ENCODE data around the gene CRYAA.
"Not testable (repeated sequence)": the region's sequence is repeated elsewhere in the genome, so short reads cannot be mapped to it uniquely, and the experiment has no call there.

CRYAA gene

DNA sequence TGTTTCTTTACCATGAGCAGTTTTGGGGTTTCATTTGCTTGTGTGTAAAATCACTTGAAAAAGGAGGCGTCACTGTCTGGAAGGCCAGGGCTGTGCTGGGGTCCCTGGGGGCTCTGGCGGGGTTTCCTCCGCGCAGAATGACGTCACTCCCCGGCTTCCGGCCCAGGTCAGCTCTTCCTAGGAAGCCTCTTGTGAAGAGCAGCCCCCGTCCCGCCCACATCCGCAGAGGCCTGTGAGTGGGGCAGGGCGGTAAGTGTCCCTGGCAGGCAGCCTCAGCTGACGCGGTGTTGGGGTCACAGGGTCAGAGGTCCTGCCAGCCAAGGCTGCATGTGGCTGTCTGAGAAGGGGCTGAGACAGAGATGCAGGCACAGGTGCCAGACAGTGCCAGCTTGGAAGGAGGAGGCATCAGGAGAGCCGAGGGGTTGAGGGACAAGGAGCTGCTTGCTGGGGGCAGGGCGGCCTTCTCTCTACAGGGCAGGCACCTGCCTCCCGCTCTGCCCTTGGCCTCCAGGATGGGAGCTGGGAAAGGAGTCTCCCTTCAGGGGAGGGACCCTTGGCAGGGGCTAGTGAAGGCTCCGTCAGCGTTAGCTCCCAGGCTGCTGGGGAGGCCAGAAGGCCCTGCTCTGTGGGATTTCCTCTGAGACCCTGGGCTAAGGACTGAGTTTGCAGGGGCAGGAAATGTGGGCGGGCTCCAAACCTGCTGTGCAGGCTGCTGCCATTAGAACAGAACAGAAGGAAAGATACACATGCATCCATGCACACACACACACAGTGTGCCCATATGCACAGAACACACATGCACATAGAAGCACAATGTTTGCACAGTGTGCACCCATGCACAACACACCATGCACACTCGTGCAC lies 8.5 kb downstream of the CRYAA start:
- DNase-seq (ENCODE audit: low spot score), result not testable (repeated sequence)

DNA sequence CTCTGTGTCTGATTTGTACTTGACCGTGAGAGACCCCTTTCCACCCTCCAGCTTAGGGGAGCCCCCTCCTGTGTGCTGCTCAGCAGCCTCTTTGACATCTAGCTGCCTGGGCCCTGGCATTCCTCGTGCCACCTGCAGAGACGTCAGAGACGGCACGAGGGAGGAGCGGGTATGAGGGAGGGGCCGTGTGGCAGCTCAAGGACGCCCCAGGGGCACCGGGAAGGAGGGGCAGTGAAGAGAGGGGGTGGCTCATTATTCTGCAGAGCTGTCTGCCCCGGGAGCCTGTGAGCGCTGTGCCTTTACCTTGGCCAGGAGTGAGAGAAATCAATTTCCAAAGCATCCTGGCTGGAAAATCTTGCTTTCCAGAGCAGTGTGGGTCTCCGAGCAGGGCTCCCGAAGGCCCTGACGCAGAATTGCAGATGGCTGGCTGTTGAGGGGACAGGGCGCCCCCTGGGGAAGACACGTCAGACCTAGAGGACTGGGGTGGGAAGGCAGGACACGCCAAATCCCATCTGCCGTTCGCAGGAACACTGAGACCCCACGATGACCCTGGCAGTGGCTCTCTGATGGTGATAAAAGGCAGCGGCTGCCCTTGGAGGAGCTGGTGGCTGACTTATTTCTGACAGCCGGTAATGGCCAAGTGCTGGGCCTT lies 9.5 kb downstream of the CRYAA start:
- DNase-seq (ENCODE audit: low spot score), result not testable (repeated sequence)

DNA sequence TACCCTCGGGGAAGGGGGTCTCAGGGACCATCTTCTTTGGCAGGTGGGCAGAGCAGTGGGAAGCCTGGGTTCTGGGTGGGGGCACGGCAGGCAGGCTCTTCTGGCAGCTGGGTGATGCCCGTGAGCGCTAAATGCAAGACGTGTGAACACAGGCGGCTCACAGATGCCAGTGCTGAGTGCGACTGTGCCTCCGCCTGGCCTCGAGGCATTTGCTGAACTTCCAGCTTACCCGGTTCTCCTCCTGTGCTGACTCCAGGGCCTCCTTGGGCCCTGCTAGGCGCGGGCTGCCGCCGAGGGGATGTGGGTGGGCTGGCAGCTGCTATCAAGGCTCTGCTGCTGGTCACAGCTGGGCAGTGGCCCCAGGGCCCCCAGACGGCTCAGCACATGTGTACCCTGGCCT lies 12.2 kb downstream of the CRYAA start:
- DNase-seq (ENCODE audit: low spot score), result not testable (repeated sequence)

DNA sequence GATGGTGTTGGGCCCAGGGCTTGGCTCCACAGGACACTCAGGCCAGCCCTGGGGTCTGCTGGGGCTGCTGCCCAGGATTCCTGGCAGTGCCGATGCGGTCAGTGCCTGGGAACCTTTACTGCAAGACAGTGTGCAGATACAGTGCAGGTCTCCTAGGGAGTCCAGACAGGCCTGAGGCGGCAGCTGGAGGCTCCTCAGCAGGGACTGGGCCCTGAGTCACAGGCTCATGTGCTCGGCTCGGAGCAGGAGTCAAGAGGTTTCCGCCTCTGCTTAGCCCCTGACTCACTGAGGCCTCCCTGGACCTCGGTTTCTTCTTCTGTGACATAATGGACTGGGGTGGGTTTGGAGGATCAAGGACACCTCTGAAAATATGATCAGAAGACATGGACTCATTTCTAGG lies 18.5 kb downstream of the CRYAA start:
- not testable (repeated sequence) for DNase-seq (ENCODE audit: low spot score)

DNA sequence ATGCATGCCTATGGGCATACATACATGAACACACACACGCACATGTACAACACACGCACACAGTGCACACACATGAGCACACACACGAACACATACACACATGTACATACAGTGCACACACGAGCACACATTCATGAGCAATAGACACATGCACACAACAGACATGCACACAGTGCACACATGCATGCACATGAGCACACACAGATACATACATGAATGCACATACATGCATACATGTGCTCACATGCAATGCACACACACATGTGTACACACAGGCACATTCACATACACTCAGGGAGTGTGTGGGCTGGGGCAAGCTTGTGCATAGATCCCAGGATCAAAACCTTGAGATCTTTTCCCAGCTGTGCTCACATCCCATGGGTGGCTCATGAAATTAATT lies 18.9 kb downstream of the CRYAA start:
- no peak for DNase-seq (ENCODE audit: low spot score)

DNA sequence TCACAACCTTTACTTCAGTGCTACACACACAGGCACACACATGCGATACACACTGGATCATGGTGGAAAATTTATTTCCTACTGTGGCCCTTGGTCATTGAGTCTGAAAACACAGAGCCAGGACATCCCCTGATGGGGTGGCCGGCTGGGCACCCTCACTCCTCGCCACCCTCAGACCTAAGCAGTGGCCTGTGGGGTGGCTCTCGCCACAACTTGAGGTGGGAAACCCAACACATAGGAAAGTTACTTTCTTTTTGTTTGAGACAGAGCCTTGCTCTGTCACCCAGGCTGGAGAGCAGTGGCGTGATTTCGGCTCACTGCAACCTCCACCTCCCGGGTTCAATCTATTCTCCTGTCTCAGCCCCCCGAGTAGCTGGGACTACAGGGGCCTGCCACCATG lies 19.4 kb downstream of the CRYAA start:
- no peak for DNase-seq (ENCODE audit: low spot score)

DNA sequence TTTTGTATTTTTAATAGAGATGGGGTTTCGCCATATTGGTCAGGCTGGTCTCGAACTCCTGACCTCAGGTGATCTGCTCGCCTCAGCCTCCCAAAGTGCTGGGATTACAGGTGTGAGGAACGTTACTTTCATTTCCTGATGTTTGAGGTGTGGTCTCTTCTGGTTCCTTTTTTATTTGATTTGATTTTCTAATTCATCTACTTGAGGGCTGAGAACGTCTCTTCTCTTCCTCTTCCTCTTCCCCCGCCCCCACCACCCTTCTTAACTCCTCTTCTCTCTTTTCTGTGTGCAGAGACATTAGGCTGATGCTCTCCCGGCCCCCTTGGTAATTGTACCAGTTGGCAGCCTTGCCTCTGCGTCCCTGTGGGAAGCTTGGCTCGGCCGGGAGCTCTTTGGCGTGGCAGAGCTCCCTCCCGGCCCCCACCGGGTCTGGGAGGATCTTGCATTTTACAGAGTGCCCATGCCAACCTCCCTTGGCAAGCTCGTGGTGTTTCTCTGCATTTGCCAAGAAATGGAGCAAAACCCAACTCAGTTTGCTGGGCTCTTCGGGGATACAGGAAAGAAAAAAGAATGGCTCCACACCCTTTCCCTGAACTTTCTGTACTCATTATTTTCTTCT lies 19.9 kb downstream of the CRYAA start:
- no peak for DNase-seq (ENCODE audit: low spot score)

DNA sequence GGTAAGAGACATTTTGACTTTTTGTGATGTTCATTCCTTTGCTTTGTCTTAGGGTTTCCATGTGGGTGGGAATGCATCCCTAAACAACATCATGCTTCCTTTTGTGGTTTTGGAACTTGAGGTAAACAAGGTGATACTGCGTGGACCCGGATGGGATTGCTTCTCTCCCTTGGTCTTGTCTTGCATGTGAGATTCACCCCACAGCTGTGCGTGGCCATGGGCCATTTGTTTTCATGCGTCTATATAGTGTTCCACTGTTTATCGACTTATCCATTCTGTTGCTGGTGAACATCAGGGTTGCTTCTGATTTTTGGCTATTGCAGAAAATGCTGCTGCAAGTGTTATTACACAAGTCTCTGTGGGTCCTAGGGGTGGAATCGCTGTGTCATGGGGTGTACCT lies 21.1 kb downstream of the CRYAA start:
- DNase-seq (ENCODE audit: low spot score), result no peak

DNA sequence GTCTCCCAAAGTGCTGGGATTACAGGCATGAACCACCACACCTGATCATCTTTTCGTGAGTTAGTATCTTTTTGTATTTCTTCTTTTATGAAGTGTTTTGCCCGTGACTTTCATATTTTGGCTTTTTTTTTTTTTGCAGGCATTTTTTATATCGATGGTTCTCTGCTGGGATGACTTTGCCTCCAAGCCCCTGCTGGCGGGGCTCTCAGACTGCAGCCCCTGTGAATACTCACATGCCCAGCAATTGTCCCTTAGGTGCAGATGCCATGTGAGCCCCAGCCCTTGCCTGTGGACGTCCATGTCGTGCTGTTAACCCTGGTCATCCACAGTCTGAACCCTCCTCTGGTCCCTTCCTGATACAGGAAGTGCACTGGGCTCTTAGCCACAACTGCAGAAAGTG lies 21.7 kb downstream of the CRYAA start:
- DNase-seq (ENCODE audit: low spot score), result no peak

DNA sequence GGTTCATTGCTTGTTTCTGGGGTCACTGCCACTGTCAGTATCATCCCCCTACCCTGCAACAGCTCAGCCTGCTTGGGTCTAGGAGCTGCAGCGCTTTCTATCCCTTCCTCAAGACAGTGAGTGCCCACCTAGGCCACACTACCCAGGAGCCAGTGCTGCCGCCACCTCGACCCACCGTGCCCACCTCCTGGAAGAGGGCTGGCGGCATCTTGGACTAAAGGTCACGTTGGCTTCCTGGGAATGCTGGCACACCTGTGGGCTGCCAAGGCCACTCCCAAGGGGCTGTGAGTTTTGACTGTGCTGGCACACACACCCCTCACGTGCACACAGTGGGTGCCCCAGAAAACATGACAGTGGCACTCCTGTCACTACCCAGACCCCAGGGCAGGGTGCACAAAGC lies 22.1 kb downstream of the CRYAA start:
- no peak for DNase-seq (ENCODE audit: low spot score)

DNA sequence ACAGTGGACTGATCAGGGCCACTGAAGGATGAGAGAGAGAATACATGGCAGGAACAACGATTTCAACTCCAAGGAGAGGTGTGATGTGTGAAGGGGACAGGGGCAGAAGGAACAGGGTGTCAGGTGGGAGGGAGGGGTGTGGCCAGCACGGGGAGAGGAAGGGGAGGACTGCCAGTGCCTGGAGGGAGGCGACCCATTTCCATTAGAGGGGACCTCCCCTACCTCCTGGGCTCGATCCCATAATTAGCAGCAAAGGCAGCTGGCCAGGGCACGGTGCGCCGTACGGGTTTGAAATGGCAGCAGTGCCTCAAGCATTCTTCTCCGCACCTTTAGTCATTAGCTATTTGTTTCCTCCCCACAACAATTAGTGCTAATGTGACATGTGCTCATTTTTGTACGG lies 22.7 kb downstream of the CRYAA start:
- no peak for DNase-seq (ENCODE audit: low spot score)

DNA sequence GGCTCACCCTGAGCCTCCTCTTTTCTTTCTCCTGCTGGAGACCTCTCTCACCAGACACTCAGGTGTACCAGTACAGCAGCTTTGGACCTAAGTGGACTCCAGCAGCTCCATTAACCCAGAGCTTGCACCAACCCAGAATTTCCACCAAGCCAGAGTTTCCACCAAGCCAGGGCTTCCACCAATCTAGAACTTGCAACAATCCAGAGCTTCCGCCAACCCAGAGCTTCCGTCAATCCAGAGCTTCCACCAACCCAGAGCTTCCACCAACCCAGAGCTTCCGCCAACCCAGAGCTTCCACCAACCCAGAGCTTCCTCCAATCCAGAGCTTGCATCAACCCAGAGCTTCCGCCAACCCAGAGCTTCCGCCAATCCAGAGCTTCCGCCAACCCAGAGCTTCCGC lies 23.2 kb downstream of the CRYAA start:
- no peak for DNase-seq (ENCODE audit: low spot score)

DNA sequence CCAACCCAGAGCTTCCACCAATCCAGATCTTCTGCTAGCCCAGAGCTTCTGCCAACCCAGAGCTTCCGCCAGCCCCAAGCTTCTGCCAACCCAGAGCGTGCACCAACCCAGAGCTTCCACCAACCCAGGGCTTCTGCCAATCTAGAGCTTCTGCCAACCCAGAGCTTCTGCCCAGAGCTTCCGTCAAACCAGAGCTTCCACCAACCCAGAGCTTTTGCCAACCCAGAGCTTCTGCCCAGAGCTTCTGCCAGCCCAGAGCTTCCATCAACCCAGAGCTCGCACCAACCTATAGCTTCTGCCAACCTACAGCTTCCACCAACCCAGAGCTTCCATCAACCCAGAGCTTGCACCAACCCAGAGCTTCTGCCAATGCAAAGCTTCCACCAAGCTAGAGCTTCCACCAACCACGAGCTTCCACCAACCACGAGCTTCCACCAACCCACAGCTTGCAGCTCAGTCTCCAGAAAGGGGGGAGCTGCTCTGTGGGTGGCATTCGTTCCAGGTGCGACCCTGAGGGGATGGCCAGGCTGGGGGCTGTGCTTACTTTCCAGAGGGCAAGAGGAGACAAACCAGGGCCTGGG lies 23.8 kb downstream of the CRYAA start:
- no peak for DNase-seq (ENCODE audit: low spot score)

DNA sequence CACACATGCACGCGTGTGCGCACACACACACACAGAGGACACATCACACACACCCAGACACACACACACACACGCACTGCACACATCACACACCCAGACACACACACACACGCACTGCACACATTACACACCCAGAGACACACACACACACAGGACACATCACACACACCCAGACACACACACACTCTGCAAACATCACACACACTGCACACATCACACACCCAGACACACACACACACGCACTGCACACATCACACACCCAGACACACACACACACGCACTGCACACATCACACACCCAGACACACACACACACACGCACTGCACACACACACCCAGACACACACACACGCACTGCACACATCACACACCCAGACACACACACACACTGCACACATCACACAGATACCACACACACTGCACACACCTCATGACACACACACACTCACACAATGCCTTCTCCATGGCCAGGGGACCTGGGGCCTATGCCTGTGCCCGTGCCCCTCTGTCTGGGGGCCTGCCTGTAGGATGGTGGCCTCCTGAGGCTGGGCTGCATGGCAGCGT lies 24.4 kb downstream of the CRYAA start:
- no peak for DNase-seq (ENCODE audit: low spot score)

DNA sequence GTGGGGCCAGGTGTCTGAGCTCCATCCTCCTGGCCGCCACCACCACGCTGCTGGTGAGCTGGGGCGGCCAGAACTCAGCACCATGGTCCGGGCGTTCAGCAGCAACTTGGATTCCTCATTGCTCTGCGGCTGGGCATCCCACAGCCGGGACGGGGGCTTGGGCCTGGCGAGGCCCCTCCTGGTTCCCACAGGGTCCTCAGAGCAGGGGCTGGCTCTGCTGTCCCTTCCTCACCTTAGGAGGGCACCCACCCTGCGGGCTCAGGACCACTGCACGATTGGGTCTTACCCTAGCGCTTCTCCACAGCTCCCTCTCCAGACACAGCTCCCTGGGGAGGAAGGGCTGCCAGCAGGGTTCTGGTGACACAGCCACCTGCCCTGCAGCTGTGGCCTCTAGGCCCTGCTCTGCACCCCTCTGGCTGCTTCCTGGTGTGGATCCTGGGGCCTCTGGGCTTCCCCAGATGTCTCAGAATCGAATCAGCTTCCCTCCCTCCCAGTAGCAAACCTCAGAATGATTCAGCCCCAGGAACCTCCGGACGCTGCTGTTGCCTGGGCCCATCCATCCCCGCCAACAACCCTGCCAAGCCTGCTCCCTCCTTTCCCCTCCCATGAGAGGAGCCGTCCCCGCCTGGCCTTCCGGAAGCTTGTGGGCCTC lies 25.0 kb downstream of the CRYAA start:
- DNase-seq (ENCODE audit: low spot score), result peak; percentile 57

DNA sequence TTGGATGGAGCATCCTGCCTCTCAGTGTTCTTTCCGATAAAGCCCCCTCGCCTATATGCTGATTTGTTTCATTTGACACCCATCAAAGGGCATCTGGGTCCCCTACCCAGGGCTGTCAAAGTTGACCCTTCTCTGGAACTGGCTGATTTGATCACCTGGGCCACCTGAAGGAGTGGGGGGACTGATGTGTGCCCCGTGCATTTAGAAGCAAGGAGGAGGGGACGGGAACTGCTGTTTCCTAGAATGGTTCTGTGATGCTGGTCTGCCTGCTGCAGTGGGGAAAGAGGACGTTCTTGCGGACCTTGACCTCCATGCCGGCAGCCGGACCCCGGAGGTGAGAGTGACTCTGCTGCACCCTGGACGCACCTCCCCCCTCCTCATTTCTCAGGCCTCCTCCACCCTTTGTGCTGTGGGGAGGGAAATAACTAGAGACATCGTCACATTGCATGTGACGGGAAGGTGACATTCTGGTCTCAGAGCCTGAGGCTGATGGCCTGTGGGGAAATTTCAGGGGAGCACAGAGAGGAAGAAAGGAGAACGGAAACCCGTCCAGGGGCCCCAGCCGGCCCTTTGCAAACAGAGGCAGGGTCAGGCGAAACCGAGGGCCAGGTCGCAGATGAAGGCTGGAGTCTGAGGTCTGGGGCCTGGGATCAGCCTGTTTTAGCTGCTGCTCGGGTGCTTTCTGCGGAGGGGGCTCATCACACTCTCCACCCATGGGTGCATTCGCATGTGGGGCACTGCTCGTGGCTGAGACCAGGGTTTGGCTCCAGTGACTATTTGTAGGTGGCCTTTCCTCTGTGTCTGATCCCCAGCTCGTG lies 25.7 kb downstream of the CRYAA start:
- DNase-seq (ENCODE audit: low spot score), result no peak

DNA sequence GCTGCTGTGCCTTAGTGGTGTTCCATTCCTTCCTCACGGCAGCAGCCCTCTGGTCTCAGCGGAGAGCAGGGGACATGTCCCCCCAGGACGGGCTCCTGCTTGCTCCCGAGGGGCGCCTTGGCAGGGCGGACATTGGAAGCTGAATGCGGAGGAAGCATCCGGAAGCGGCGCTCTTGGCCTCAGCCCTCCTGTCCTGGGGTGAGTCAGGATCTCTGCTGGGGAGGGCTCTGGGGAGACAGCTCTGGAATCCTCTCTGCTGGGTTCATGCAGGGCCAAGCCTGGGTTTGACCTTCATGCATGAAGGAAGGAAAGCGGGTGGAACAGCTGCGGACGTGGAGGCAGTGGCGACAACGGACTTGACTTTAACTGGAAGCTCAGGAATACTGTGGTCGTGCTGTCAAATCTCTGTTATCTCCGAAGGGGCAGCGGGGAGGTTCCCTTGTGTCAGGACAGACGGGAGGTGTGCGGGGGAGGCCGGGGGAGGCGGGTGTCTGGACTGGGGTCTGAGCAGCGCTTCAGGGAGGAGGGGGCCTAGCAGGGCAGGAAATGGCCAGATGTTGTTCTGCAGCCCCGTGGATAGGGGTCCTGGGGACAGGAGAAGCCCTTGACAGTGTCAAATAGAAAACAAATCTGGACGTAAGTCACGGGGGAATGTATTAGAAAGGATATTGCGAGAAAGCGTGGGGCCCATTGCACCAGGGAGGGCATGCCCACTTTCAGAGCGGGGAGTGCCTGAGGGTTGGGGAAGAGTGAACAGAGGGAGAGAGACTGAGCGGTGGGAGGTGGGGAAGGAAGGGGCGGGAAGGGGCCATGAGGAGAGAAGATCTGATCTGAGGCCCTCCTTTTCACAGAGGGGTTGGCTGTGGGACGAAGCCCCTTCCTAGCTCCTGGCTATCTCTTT lies 26.6 kb downstream of the CRYAA start:
- no peak for DNase-seq (ENCODE audit: low spot score)

DNA sequence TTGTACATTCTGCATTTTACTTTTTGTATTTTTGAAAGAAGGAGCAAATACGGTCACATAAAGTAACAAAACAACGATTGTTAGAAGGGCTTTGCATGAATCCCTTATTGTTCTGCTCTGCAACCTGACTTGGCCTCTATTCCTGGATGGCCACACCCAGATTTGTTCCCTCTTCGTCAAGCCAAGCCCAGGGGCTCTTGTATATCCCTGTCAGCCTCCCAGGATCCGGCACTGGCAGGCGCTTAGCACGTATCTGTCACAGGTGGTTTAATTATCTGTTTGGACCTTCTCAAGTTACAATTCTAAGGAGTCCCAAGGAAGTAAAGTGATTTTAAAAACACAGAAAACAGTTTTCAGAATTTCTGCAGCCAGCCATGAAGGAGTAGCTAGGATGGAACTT lies 28.0 kb downstream of the CRYAA start:
- DNase-seq (ENCODE audit: low spot score), result no peak

DNA sequence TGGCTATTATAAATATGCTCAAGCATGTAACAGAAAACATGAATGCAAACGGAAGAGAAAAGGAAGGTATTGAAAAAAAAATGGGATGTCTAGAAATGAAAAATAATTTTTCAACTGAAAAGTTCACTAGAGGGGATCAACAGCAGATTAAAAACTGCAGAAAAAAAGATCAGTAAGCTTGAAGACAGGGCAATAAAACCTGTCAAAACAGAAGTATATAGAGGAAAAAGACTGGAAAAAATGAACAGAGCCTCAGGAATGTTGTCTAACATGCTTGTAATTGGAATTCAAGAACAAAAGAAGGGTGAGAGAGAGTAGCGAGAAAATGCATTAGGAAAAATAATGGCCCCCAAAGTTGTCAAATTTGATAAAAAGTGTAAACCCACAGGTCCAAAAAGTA lies 29.6 kb downstream of the CRYAA start:
- DNase-seq (ENCODE audit: low spot score), result no peak

DNA sequence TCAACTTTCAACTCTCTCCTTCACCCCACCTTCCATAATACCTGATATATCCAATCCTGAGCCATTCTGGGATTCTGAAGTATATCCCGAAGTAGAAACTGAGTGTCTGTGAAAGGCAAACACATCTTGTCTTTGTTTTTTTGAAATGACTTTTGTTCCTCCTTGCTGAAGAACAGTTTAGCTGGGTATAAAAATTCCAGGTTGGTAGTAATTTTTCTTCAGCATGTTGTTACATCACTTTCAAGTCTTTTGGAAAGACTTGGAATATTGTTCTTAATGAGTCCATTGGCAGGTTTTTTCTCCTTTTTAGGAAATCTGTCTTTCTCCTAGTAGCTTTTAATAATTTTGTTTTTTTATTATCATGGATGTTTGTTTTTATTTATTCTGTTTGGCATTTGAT lies 32.7 kb downstream of the CRYAA start:
- no peak for DNase-seq (ENCODE audit: low spot score)
